Ishikawa (cell line): ENCODE measurements around the gene ZNF343.

Experiments used
- CEBPB ChIP-seq: IDR thresholded peaks from 2 replicates; pipeline ENCODE4 v1.6.1; 2012
- MAX ChIP-seq: IDR thresholded peaks from 2 replicates; pipeline ENCODE4 v1.6.1; 2012
- RAD21 ChIP-seq: IDR thresholded peaks from 2 replicates; pipeline ENCODE4 v1.6.1; 2012; ENCODE audit warnings: low read depth
- REST ChIP-seq: IDR thresholded peaks from 2 replicates; pipeline ENCODE4 v1.6.1; 2012; ENCODE audit warnings: low read depth, mild to moderate bottlenecking
- TAF1 ChIP-seq: IDR thresholded peaks from 2 replicates; pipeline ENCODE4 v1.6.1; 2012; ENCODE audit warnings: low read depth, mild to moderate bottlenecking

GRCh38 chr20:2538356-2538755 is 29.6 kb upstream of the ZNF343 start:
- TF ChIP-seq TAF1 (no peak), MAX (no peak), RAD21 (no peak), REST (no peak), CEBPB (no peak)
